WI38 (cell line): ENCODE measurements around the gene ZPR1.

ENCODE experiments used
- H3K4me3 ChIP-seq: 2 replicates; pipeline ENCODE4 v1.5.1; 2011; ENCODE audit warnings: low read depth, mild to moderate bottlenecking, control low read depth, low read length
- TF ChIP-seq, protein P1 (sequence below): IDR thresholded peaks from 2 replicates; pipeline ENCODE4 v1.5.1; 2012; ENCODE audit warnings: low read depth, mild to moderate bottlenecking, control low read depth, low read length

ZPR1 gene

GRCh38 chr11:116832350-116833290 lies 44.8 kb upstream of the ZPR1 start:
- TF ChIP-seq, protein P1, sequence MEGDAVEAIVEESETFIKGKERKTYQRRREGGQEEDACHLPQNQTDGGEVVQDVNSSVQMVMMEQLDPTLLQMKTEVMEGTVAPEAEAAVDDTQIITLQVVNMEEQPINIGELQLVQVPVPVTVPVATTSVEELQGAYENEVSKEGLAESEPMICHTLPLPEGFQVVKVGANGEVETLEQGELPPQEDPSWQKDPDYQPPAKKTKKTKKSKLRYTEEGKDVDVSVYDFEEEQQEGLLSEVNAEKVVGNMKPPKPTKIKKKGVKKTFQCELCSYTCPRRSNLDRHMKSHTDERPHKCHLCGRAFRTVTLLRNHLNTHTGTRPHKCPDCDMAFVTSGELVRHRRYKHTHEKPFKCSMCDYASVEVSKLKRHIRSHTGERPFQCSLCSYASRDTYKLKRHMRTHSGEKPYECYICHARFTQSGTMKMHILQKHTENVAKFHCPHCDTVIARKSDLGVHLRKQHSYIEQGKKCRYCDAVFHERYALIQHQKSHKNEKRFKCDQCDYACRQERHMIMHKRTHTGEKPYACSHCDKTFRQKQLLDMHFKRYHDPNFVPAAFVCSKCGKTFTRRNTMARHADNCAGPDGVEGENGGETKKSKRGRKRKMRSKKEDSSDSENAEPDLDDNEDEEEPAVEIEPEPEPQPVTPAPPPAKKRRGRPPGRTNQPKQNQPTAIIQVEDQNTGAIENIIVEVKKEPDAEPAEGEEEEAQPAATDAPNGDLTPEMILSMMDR, result no peak
- H3K4me3 ChIP-seq, result no peak overlapping the region

GRCh38 chr11:116831790-116832349 lies 44.0 kb upstream of the ZPR1 start:
- TF ChIP-seq, protein P1, result no peak
- H3K4me3 ChIP-seq, result no peak overlapping the region

DNA sequence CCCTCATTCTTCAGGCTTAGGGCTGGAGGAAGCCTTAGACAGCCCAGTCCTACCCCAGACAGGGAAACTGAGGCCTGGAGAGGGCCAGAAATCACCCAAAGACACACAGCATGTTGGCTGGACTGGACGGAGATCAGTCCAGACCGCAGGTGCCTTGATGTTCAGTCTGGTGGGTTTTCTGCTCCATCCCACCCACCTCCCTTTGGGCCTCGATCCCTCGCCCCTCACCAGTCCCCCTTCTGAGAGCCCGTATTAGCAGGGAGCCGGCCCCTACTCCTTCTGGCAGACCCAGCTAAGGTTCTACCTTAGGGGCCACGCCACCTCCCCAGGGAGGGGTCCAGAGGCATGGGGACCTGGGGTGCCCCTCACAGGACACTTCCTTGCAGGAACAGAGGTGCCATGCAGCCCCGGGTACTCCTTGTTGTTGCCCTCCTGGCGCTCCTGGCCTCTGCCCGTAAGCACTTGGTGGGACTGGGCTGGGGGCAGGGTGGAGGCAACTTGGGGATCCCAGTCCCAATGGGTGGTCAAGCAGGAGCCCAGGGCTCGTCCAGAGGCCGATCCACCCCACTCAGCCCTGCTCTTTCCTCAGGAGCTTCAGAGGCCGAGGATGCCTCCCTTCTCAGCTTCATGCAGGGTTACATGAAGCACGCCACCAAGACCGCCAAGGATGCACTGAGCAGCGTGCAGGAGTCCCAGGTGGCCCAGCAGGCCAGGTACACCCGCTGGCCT lies 42.5 kb upstream of the ZPR1 start:
- TF ChIP-seq, protein P1, result no peak
- no peak overlapping the region for H3K4me3 ChIP-seq

- TF ChIP-seq, protein P1, result no peak
- no peak within 1 kb of the TSS for H3K4me3 ChIP-seq
These were observed 41.8 kb upstream of the ZPR1 start, which contains the start of gene APOC3 for GRCh38 chr11:116829525-116830183. Gene APOC3 (plus strand): TSS chr11:116829907. CDS start chr11:116830583, 676 bp downstream.

- TF ChIP-seq, protein P1, result no peak
- no peak overlapping the region for H3K4me3 ChIP-seq
These were observed 41.1 kb upstream of the ZPR1 start for GRCh38 chr11:116828632-116829524.

GRCh38 chr11:116827461-116827860 lies 39.6 kb upstream of the ZPR1 start:
- TF ChIP-seq, protein P1, result no peak
- no peak overlapping the region for H3K4me3 ChIP-seq
